Measurements from ENCODE around the gene ATAD3B.

DNA sequence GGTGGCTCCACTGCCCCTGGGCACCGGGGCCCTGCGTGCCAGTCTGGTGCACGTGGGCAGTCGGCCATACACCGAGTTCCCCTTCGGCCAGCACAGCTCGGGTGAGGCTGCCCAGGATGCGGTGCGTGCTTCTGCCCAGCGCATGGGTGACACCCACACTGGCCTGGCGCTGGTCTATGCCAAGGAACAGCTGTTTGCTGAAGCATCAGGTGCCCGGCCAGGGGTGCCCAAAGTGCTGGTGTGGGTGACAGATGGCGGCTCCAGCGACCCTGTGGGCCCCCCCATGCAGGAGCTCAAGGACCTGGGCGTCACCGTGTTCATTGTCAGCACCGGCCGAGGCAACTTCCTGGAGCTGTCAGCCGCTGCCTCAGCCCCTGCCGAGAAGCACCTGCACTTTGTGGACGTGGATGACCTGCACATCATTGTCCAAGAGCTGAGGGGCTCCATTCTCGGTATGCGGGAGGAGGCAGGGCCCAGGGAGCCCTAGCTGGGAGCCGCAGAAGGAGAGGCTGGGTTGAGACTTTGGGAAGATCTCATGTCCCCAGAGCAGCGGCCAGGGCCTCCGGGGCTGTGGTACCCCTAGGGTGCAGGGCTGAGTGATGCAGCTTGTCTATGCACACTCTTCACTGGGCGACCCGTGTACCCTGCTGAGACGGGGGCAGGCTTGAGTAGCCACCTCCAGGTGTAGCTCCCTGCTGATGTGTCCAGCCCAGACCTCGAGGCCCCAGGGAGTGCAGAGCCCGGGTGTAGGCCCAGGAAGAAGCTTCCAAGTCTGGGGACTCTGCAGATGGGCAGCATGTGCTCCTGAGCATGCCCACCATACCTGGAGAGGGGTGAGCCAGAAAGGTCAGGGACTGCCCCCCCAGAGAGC, 34.3 kb upstream of the ATAD3B start:
- TF ChIP-seq, protein P1, sequence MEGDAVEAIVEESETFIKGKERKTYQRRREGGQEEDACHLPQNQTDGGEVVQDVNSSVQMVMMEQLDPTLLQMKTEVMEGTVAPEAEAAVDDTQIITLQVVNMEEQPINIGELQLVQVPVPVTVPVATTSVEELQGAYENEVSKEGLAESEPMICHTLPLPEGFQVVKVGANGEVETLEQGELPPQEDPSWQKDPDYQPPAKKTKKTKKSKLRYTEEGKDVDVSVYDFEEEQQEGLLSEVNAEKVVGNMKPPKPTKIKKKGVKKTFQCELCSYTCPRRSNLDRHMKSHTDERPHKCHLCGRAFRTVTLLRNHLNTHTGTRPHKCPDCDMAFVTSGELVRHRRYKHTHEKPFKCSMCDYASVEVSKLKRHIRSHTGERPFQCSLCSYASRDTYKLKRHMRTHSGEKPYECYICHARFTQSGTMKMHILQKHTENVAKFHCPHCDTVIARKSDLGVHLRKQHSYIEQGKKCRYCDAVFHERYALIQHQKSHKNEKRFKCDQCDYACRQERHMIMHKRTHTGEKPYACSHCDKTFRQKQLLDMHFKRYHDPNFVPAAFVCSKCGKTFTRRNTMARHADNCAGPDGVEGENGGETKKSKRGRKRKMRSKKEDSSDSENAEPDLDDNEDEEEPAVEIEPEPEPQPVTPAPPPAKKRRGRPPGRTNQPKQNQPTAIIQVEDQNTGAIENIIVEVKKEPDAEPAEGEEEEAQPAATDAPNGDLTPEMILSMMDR (IDR thresholded peaks at IDR 0.05; ENCODE audit: low read depth, low read length): no peak
- TF ChIP-seq EZH2phosphoT487 (IDR thresholded peaks at IDR 0.05; ENCODE audit: low read depth): no peak
